Rectal smooth muscle tissue (tissue), 1 donor: Measurements from ENCODE around the gene COQ7.

Experiments
- H3K27ac ChIP-seq: one replicate; pipeline ENCODE4 v1.7.0; 2013; ENCODE audit warnings: low read depth, low read length, inconsistent platforms
- H3K27me3 ChIP-seq: one replicate; pipeline ENCODE4 v1.7.0; 2013; ENCODE audit warnings: low read length; ENCODE audit not compliant: control insufficient read depth, insufficient read depth
- H3K36me3 ChIP-seq: one replicate; pipeline ENCODE4 v1.7.0; 2013; ENCODE audit warnings: low read length; ENCODE audit not compliant: control insufficient read depth, insufficient read depth
- H3K4me1 ChIP-seq: one replicate; pipeline ENCODE4 v1.7.0; 2013; ENCODE audit warnings: low read length; ENCODE audit not compliant: control insufficient read depth, insufficient read depth
- H3K4me3 ChIP-seq: one replicate; pipeline ENCODE4 v1.7.0; 2013; ENCODE audit warnings: low read length
- H3K9ac ChIP-seq: one replicate; pipeline ENCODE4 v1.7.0; 2013; ENCODE audit warnings: low read length

COQ7 gene

DNA sequence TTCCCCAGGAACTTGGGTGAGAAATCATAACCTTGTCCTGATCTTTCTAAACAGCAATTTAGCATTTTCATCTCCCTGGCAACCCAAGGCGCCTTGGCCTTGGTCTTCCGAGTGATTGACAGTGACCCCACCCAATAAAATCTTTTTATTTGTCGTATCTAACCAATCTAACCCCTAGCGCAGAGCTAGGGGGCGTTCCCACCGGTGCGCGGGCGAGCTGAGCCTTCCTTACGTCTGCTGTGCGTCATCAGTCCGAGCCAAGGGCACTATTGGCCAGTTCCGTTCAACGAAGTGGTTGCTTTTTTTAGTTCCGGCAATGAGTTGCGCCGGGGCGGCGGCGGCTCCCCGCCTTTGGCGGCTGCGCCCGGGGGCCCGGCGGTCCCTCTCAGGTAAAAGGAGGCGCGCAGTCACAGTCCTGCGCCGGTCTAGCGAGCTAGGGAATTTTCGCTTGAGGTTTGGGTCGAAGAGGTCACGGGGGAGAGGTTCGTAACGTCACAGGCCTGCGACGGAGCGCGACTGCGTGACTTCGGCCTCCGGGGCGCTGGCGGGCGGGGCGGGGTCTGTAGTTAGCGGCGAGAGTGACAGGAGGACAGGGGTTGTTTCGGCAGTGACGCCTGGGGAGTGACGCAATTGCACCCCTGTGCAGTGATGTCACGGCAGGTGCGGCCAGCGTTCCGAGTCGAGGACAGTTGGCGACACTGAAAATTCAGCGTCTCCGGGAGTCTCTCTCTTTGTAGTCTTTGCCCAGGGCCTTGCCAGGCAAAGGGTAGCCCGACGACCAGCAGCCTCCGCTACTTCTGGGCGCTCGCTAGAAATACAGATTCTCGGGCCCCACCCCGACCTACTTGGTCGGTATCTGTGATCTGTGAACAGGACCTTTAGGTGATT is at the start of gene COQ7:
COQ7 (plus strand) TSS at position 266 of the 888 bp plus-strand sequence; CDS start at position 317, 51 bp downstream.
- H3K27me3 ChIP-seq = no peaks in the 10 kb centered on the region
- peak within 1 kb of the TSS; percentile 100 for H3K27ac ChIP-seq
- peak within 1 kb of the TSS; percentile 95 for H3K9ac ChIP-seq
- no peaks in the 10 kb centered on the region for H3K4me1 ChIP-seq
- H3K36me3 ChIP-seq = no peaks in the 10 kb centered on the region
- H3K4me3 ChIP-seq = peak within 1 kb of the TSS; percentile 98

DNA sequence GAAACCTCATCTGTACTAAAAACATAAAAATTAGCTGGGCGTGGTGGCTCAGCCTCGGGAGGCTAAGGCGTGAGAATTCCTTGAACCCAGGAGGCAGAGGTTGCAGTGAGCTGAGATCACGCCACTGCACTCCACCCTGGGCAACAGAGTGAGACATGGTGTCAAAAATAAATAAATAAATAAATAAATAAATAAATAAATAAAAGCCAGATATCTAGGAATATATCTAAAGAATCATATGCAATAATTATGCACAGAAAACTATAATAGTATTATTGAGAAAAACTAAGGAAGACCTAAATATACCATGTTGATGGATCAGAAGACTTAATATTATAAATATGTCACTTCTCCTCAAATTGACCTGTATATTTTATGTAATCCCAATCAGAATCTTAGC is 46.7 kb upstream of the COQ7 start:
- Histone ChIP-seq H3K4me1 (no peaks in the 10 kb centered on the region), H3K4me3 (no peak overlapping the region), H3K27ac (no peak overlapping the region)

DNA sequence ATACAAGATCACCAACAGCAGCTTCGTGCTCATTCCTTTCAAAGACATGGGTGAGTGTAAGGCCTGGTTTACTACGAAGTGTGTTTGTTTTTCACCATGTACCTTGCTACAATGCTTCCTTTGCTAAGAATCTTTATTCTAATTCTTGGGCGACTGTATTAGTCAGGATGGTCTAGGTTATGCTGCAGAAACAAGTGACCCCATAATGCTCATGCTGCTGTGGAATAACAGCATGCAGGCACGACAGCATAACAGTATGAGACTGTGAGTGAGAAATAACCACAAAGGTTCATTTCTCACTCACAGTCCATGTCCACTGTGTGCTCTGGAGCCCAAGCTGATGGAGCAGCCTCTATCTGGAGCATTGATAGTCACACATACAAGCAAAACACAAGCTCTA is 45.7 kb upstream of the COQ7 start:
- H3K9ac ChIP-seq = no peak overlapping the region
- H3K27ac ChIP-seq = no peak overlapping the region
- no peaks in the 10 kb centered on the region for H3K4me1 ChIP-seq
- peaks cover 4% of the 10 kb centered on the region for H3K36me3 ChIP-seq
- H3K4me3 ChIP-seq = no peak overlapping the region
- H3K27me3 ChIP-seq = no peaks in the 10 kb centered on the region

More for the DNA sequence above, 46.7 kb upstream of the COQ7 start:
- Histone ChIP-seq H3K27me3 (no peaks in the 10 kb centered on the region), H3K9ac (no peak overlapping the region), H3K36me3 (peaks cover 4% of the 10 kb centered on the region)

DNA sequence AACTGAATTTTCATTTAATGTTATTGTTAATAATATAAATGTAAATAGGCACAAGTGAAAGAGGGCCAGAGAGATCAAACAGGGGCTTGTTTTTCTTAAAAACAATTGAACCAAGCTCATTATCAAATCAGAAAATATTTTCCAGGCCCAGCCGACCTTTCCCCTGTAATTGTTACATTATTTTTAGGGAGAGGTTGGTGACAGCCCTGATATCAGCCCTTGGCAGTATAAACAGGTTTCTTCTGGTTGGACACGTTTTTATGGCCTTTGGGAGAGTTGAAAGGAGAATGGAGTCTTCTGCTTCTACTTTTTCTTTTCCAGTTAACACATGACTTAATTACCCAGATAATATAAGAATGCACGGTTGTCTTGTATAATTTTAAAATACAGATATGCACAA is 40.0 kb upstream of the COQ7 start:
- Histone ChIP-seq H3K36me3 (no peaks in the 10 kb centered on the region), H3K9ac (no peak overlapping the region), H3K27me3 (no peaks in the 10 kb centered on the region), H3K4me1 (no peaks in the 10 kb centered on the region), H3K4me3 (no peak overlapping the region), H3K27ac (no peak overlapping the region)

DNA sequence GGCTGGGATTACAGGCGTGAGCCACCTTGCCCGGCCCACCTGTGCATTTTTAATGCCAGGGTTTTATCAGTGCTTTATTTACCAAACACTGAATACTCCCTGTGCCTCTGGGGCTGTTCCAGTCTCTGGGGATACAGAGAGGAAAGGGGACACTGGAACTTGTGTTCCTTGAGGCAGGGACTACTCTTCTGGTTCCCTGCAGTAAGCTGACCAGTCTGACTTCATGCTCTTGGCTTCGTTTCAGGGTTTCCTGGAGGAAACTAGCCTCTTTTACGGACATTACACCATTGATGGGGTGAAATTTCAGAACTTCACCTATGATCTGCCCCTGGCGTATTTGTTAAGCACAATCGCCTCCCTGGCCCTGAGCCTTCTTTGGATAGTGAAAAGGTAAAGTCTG is 37.4 kb upstream of the COQ7 start:
- Histone ChIP-seq H3K4me3 (no peak overlapping the region), H3K9ac (no peak overlapping the region), H3K27ac (no peak overlapping the region), H3K27me3 (no peaks in the 10 kb centered on the region), H3K4me1 (no peaks in the 10 kb centered on the region), H3K36me3 (no peaks in the 10 kb centered on the region)

DNA sequence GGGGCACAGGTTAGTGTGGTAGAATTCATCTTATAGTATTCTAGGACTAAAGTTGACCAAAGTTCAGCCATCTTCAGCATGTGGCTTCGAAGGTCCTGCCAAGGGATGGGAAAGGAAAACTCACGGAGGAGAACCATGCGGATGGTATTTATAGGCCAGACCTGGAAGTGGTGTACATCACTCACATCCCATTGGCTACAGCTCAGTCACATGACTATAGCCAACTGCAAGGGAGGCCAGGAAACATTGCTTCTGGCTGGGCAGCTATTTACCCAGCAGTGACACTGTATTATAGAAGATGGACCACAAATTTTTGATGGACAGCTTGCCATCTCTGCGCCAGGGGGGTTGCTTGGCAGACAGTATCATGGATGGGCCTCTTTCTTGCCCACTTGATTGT is 35.7 kb upstream of the COQ7 start:
- Histone ChIP-seq H3K27me3 (no peaks in the 10 kb centered on the region), H3K4me3 (no peak overlapping the region), H3K27ac (no peak overlapping the region), H3K36me3 (no peaks in the 10 kb centered on the region), H3K9ac (no peak overlapping the region), H3K4me1 (no peaks in the 10 kb centered on the region)

DNA sequence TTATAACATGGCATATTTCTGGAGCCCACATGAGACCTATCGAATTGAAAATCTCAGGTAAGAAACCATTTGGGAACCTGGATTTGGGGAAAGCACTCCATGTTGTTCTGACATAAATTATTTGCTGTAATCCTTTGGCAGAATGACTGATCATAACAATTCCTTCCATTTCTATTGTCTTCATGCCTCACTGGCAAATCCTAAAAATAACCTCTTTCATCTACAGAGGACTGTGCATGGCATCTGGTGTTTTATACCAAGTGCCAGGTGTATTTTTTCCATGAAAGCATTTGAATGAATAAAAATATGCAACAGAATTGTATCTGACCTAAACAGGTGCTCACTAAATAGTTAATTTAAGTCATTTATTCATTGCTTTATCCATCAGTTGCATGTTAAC is 33.7 kb upstream of the COQ7 start:
- no peak overlapping the region for H3K9ac ChIP-seq
- H3K36me3 ChIP-seq = no peaks in the 10 kb centered on the region
- no peak overlapping the region for H3K4me3 ChIP-seq
- no peaks in the 10 kb centered on the region for H3K4me1 ChIP-seq
- H3K27me3 ChIP-seq = no peaks in the 10 kb centered on the region
- no peak overlapping the region for H3K27ac ChIP-seq

DNA sequence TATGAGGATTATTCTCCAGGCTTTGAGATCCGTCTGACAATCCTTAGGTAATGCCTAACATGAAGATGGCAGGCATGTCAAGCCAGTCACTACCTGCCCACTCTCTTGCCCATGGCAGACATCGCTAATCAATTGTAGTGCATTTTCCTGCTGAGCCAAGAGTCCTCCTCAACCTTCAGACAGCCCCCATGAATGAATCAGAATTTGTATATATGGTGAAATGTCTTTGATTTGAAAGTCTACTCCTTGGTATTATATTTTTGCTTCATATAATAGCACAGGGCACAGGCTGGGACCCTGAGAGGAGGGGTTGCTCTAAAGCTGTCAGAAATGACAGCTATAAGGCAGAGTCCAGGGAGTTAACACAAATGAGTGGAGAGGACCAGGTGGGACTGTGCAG is 27.0 kb upstream of the COQ7 start:
- no peaks in the 10 kb centered on the region for H3K27me3 ChIP-seq
- H3K9ac ChIP-seq = no peak overlapping the region
- H3K4me3 ChIP-seq = no peak overlapping the region
- no peaks in the 10 kb centered on the region for H3K4me1 ChIP-seq
- no peaks in the 10 kb centered on the region for H3K36me3 ChIP-seq
- H3K27ac ChIP-seq = no peak overlapping the region

DNA sequence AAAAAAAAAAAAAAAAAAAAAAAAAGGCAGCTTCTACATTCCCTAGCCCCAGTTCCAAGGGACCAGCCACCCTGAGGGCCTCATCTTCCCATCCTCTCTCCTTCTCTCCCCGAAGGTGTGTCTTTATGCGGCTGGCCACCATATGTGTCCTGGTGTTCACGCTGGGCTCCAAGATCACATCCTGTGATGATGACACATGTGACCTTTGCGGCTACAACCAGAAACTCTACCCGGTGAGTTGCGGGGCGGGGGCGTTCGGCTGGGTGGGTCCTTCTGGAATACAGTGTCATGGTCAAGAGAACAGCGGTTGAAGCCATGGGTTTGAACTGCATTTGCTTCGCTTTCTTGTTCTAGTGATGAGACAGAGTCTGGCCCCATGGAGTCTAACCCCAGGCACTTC is 22.6 kb upstream of the COQ7 start:
- Histone ChIP-seq H3K27ac (no peak overlapping the region), H3K36me3 (no peaks in the 10 kb centered on the region), H3K27me3 (no peaks in the 10 kb centered on the region), H3K4me1 (no peaks in the 10 kb centered on the region), H3K4me3 (no peak overlapping the region), H3K9ac (no peak overlapping the region)

DNA sequence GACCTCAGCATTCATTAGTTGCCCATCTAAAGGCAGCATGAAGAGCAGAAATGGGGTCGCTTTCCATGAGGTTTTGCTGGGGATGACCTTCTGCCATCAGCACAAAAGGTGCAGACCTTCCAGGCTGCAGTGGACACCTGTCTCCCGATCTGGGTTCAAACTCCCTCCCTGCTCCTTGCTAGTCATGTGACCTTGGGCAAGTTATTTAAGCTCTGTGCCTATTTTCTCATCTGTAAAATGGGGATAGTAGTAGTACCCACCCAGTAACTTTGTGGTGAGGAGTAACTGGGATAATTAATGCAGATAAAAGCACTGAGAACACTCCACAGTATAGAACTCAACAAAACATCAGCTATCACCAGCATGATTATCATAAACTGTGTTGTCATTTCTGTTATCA is 21.4 kb upstream of the COQ7 start:
- Histone ChIP-seq H3K4me1 (no peaks in the 10 kb centered on the region), H3K4me3 (no peak overlapping the region), H3K9ac (no peak overlapping the region)

DNA sequence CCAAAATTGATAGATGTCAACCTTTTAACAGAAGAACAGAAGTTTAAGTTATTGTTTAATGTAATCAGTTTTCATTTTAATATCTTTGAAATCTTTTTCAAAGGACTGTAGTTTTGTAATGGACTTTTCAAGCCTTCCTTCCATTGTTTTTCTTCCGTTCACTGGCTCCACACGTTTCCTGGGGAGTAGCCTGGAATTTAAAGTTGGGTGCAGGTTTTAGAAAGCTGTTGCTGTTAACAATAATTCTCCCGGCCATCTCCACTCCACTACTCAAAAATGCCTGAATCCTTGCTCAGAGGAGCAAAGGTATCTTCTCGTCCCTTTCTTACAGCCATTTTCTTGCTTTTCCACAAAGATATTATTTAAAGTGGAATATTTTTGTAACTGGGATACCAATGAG is 4.7 kb upstream of the COQ7 start:
- Histone ChIP-seq H3K4me1 (no peaks in the 10 kb centered on the region), H3K27me3 (no peaks in the 10 kb centered on the region), H3K36me3 (no peaks in the 10 kb centered on the region), H3K27ac (no peak overlapping the region), H3K9ac (no peak overlapping the region), H3K4me3 (no peak overlapping the region)

More for the DNA sequence above, 21.4 kb upstream of the COQ7 start:
- no peaks in the 10 kb centered on the region for H3K36me3 ChIP-seq
- H3K27me3 ChIP-seq = no peaks in the 10 kb centered on the region
- H3K27ac ChIP-seq = no peak overlapping the region

DNA sequence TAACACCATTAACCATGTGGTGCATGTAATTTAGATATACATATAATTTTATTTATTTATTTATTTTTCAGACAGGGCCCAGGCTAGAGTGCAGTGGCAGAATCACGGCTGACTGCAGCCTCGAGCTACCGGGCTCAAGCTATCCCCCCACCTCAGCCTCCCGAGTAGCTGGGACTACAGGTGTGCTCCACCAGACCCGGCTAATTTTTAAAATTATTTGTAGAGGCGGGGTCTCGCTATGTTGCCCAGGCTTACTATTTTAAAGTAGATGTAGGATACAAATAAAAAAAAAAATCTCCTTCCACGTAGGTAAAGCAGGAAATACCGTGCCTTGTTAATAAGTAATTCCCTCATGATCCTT is 446 bp upstream of the COQ7 start:
- H3K27me3 ChIP-seq = no peaks in the 10 kb centered on the region
- H3K4me3 ChIP-seq = peak overlapping the region; percentile 32
- peak overlapping the region; percentile 100 for H3K27ac ChIP-seq
- H3K9ac ChIP-seq = no peak overlapping the region
- H3K4me1 ChIP-seq = no peaks in the 10 kb centered on the region
- no peaks in the 10 kb centered on the region for H3K36me3 ChIP-seq

DNA sequence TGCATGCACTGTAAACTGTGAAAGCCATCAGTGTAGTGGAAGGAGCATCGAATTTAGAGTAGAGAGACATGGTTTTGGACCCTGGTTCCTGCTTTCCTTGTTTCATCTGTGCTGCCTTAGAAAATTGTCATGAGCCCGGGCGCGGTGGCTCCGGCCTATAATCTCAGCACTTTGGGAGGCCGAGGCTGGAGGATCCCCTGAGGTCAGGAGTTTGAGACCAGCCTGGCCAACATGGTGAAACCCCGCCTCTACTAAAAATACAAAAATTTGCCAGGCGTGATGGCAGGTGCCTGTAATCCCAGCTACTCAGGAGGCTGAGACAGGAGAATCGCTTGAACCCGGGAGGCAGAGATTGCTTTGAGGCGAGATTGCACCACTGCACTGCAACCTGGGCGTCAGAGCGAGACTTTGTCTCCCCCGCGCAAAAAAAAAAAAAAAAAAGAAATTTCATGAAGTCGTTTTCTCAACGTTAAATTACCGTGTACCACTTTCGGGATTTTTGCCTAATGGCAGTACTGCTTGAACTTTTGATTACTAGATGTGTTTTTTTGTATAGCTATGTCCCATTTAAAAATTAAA is 912 bp downstream of the COQ7 start:
- H3K36me3 ChIP-seq = peaks cover 2% of the 10 kb centered on the region
- H3K4me3 ChIP-seq = peak overlapping the region; percentile 98
- H3K9ac ChIP-seq = peak overlapping the region; percentile 95
- no peaks in the 10 kb centered on the region for H3K27me3 ChIP-seq
- H3K27ac ChIP-seq = peak overlapping the region; percentile 100
- H3K4me1 ChIP-seq = no peaks in the 10 kb centered on the region
